Islet of Langerhans (tissue), 1 donor: ENCODE results near the gene BMPER.

Experiments
- FAIRE-seq: peaks from one replicate; lab custom pipeline; 2011; peaks lifted over from hg19 to GRCh38; lab: Jason Lieb, UNC

BMPER gene

GRCh38 chr7:34190299-34190698, 285.0 kb downstream of the BMPER start:
- FAIRE-seq, result no peak

- FAIRE-seq, result no peak
Observed at GRCh38 chr7:34191162-34191561, 285.8 kb downstream of the BMPER start.

GRCh38 chr7:34191771-34192479, 286.6 kb downstream of the BMPER start:
- no peak for FAIRE-seq

- no peak for FAIRE-seq
Observed at GRCh38 chr7:34192906-34193305, 287.6 kb downstream of the BMPER start.

GRCh38 chr7:34198231-34198641, 292.9 kb downstream of the BMPER start:
- no peak for FAIRE-seq
